NB4 (cell line): ENCODE data around the gene UBL4B.

Source experiments
- TF ChIP-seq, protein P1 (sequence below): IDR thresholded peaks from one replicate; pipeline ENCODE4 v1.5.1; 2012; ENCODE audit warnings: low read depth, low read length
- TF ChIP-seq, protein P2 (sequence below): IDR thresholded peaks from 2 replicates; pipeline ENCODE4 v1.6.1; 2011; ENCODE audit warnings: low read depth, low read length

DNA sequence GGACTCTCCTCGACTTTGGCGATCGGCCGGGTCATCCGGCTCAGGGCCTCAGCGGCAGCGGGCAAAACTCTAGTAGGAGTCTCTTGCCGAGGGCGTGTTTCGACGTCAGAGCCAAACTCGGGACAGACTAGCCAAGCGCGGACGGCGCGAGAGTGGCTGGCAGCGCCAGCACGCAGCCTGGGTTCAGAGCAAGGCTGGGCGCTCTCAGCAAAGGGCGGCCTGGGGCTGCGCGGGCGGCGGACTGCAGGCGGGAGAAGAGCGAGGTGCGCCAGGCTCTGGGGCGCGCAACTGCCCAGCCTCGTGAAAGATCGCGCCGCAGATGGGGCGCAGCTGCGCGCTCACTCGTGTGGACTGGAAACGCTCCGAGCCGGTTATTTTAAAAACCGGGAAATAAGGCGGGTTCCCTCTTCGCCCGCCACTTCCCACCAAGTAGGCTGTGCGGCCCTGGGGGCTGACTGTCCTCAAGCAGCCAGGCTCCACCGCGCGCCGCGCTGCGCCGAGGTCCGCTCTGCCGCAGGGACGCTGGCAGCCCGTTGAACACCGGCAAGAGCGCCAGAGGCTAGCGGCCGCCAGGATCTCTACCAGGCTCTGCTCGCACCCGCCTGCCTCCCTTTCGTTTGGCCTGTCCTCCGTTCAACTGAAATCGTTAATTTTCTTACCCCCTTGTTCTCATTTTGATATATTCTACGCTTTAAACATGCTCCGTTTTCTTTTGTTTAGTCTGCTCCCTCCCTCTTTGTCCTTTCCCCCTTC lies 44.2 kb upstream of the UBL4B start:
- TF ChIP-seq, protein P1, sequence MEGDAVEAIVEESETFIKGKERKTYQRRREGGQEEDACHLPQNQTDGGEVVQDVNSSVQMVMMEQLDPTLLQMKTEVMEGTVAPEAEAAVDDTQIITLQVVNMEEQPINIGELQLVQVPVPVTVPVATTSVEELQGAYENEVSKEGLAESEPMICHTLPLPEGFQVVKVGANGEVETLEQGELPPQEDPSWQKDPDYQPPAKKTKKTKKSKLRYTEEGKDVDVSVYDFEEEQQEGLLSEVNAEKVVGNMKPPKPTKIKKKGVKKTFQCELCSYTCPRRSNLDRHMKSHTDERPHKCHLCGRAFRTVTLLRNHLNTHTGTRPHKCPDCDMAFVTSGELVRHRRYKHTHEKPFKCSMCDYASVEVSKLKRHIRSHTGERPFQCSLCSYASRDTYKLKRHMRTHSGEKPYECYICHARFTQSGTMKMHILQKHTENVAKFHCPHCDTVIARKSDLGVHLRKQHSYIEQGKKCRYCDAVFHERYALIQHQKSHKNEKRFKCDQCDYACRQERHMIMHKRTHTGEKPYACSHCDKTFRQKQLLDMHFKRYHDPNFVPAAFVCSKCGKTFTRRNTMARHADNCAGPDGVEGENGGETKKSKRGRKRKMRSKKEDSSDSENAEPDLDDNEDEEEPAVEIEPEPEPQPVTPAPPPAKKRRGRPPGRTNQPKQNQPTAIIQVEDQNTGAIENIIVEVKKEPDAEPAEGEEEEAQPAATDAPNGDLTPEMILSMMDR = no peak
- TF ChIP-seq, protein P2, sequence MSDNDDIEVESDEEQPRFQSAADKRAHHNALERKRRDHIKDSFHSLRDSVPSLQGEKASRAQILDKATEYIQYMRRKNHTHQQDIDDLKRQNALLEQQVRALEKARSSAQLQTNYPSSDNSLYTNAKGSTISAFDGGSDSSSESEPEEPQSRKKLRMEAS = no peak
